ENCODE data around the gene SEC23B. TPM values are rescaled to one million over a fixed set of nuclear protein-coding genes. Genes with fewer than 3 reads are reported as not detected.

The SEC23B gene
- total and polyA plus RNA-seq, 2 of the 13 experiments (the other 11 are each of a cell fraction or from before 2014, with no cell fraction given): 114 to 120 TPM

DNA sequence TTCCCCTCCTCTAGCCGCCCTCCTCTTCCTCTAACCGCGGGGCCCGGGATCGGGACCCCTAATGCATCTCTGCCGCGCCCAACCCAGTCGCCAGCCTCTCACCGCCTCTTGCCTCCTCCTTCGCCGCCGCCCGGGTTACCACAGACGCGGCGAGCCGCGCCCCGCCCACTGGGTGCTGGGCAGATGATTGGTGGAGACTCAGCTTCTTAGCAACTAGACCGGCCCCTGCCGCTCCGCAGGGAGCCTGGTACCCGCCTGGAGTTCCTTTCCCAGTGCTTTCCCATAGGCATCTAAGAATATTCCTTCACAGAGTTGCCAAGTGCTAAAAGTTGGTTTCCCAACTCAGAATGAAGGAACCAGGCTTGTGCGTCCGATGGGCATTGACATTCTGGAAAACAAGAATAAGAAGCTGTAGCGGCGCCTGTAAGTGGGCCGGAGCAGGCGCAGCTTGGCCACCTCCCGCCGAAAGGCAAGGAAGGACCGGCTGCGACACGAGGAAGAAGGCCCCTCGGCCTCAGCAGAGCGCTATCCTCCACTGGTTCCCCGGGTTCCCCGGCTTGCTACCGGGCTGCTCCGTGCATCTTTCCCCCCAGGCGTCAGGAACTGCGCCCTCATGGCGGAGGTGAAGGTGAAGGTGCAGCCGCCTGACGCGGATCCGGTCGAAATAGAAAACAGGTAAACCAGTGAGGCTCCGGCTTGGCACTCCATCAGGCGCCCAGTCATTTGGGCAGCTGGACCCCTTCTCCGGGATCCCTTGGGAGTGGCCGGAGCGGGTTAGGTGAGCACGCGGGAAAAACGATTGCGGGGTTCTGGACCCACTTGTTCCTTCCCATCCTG is 40.6 kb upstream of the SEC23B start, which contains the start of the genes DZANK1 and POLR3F (continued):
- peak; percentile 81 for TF ChIP-seq ATF2 (CRISPR knock-in tag; IDR thresholded peaks at IDR 0.05)
- 0 out of 2 replicates have a peak, but pooled peaks have one; percentile 40 for TF ChIP-seq GFI1 (CRISPR knock-in tag; IDR thresholded peaks at IDR 0.05; ENCODE audit: borderline replicate concordance)
- no peak for TF ChIP-seq HHEX (CRISPR knock-in tag; IDR thresholded peaks at IDR 0.05)
- TF ChIP-seq, protein P1, sequence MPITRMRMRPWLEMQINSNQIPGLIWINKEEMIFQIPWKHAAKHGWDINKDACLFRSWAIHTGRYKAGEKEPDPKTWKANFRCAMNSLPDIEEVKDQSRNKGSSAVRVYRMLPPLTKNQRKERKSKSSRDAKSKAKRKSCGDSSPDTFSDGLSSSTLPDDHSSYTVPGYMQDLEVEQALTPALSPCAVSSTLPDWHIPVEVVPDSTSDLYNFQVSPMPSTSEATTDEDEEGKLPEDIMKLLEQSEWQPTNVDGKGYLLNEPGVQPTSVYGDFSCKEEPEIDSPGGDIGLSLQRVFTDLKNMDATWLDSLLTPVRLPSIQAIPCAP (CRISPR knock-in tag; IDR thresholded peaks at IDR 0.05; ENCODE audit: low read depth): no peak
- no peak for TF ChIP-seq NFRKB (IDR thresholded peaks at IDR 0.05)
- peak; percentile 91 for TF ChIP-seq ZNF781 (CRISPR knock-in tag; IDR thresholded peaks at IDR 0.05; ENCODE audit: borderline replicate concordance, not compliant biosample characterization)
- no peak; the same call in 1 of the 2 replicates for TF ChIP-seq ZNF652 (CRISPR knock-in tag; IDR thresholded peaks at IDR 0.05; ENCODE audit: borderline replicate concordance, low read depth)
- TF ChIP-seq FOXK1 (CRISPR knock-in tag; IDR thresholded peaks at IDR 0.05; ENCODE audit: borderline replicate concordance, low read depth): peak; percentile 96; the same call in 1 of the 2 replicates
- TF ChIP-seq ERF (CRISPR knock-in tag; IDR thresholded peaks at IDR 0.05): peak; percentile 87
- 0 out of 2 replicates have a peak, but pooled peaks have one; percentile 19 for TF ChIP-seq ZIK1 (CRISPR knock-in tag; IDR thresholded peaks at IDR 0.05; ENCODE audit: borderline replicate concordance, low read depth)
- TF ChIP-seq ZEB1 (IDR thresholded peaks at IDR 0.05; ENCODE audit: insufficient replicate concordance, low read depth): peak; percentile 83
- peak; percentile 56 for TF ChIP-seq AGO2 (optimal IDR thresholded peaks at IDR 0.05; ENCODE audit: low read depth, low read length)
- 0 out of 2 replicates have a peak, but pooled peaks have one; percentile 24 for TF ChIP-seq ZFP36L1 (CRISPR knock-in tag; IDR thresholded peaks at IDR 0.05)
- peak; percentile 23; the same call in 1 of the 2 replicates for TF ChIP-seq MTA1 (CRISPR knock-in tag; IDR thresholded peaks at IDR 0.05; ENCODE audit: borderline replicate concordance)
- TF ChIP-seq ETV6 (CRISPR knock-in tag; conservative IDR thresholded peaks at IDR 0.05): peak; percentile 83
- peak; percentile 95 for TF ChIP-seq SIN3A (IDR thresholded peaks at IDR 0.05; ENCODE audit: borderline replicate concordance, low read depth, low read length)
- TF ChIP-seq GABPB1 (CRISPR knock-in tag; IDR thresholded peaks at IDR 0.05): peak; percentile 89
- no peak for TF ChIP-seq KLF9 (CRISPR knock-in tag; IDR thresholded peaks at IDR 0.05; ENCODE audit: low read depth)
- peak; percentile 79; the same call in 1 of the 2 replicates for TF ChIP-seq ZNF543 (CRISPR knock-in tag; IDR thresholded peaks at IDR 0.05)
- peak; percentile 82 for TF ChIP-seq RNF2 (conservative IDR thresholded peaks at IDR 0.05; ENCODE audit: low read depth)
- TF ChIP-seq ZNF768 (CRISPR knock-in tag; IDR thresholded peaks at IDR 0.05): peak; percentile 75; the same call in 1 of the 2 replicates
- TF ChIP-seq ZNF30 (CRISPR knock-in tag; IDR thresholded peaks at IDR 0.05): no peak; the same call in 1 of the 2 replicates
- peak in 1 of 2 experiments; percentile 52; a peak in 3 of 4 replicates for TF ChIP-seq MAFK (conservative IDR thresholded peaks at IDR 0.05 in 1 of 2, IDR thresholded peaks at IDR 0.05 in 1 of 2; ENCODE audit: low read length in 2 of 2)
- peak; percentile 82; the same call in 1 of the 2 replicates for TF ChIP-seq HOXD1 (CRISPR knock-in tag; IDR thresholded peaks at IDR 0.05)
- TF ChIP-seq SATB2 (CRISPR knock-in tag; IDR thresholded peaks at IDR 0.05): no peak; the same call in 1 of the 2 replicates
- 0 out of 2 replicates have a peak, but pooled peaks have one; percentile 47 for TF ChIP-seq ZNF180 (CRISPR knock-in tag; IDR thresholded peaks at IDR 0.05; ENCODE audit: borderline replicate concordance, low read depth)
- TF ChIP-seq TCF7L2 (IDR thresholded peaks at IDR 0.05; ENCODE audit: low read depth, low read length): no peak
- TF ChIP-seq GATAD2A (CRISPR knock-in tag; IDR thresholded peaks at IDR 0.05): peak; percentile 78
- TF ChIP-seq, protein P2, sequence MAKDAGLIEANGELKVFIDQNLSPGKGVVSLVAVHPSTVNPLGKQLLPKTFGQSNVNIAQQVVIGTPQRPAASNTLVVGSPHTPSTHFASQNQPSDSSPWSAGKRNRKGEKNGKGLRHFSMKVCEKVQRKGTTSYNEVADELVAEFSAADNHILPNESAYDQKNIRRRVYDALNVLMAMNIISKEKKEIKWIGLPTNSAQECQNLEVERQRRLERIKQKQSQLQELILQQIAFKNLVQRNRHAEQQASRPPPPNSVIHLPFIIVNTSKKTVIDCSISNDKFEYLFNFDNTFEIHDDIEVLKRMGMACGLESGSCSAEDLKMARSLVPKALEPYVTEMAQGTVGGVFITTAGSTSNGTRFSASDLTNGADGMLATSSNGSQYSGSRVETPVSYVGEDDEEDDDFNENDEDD (CRISPR knock-in tag; IDR thresholded peaks at IDR 0.05; ENCODE audit: borderline replicate concordance): no peak; the same call in 1 of the 2 replicates
